GM18909 (cell line): Measurements from ENCODE around the gene PML.
A peak's percentile ranks its signal among the peaks of the same experiment; 100 is the strongest.
"Not testable (repeated sequence)": the region's sequence is repeated elsewhere in the genome, so short reads cannot be mapped to it uniquely, and the experiment has no call there.

ENCODE experiments used
- ATAC-seq: cut with Tn5 transposase; IDR thresholded peaks from one replicate; pipeline ENCODE4 v1.9.1; 2021; ENCODE audit warnings: mild to moderate bottlenecking; ENCODE audit not compliant: unreplicated experiment, poor library complexity

PML gene

DNA sequence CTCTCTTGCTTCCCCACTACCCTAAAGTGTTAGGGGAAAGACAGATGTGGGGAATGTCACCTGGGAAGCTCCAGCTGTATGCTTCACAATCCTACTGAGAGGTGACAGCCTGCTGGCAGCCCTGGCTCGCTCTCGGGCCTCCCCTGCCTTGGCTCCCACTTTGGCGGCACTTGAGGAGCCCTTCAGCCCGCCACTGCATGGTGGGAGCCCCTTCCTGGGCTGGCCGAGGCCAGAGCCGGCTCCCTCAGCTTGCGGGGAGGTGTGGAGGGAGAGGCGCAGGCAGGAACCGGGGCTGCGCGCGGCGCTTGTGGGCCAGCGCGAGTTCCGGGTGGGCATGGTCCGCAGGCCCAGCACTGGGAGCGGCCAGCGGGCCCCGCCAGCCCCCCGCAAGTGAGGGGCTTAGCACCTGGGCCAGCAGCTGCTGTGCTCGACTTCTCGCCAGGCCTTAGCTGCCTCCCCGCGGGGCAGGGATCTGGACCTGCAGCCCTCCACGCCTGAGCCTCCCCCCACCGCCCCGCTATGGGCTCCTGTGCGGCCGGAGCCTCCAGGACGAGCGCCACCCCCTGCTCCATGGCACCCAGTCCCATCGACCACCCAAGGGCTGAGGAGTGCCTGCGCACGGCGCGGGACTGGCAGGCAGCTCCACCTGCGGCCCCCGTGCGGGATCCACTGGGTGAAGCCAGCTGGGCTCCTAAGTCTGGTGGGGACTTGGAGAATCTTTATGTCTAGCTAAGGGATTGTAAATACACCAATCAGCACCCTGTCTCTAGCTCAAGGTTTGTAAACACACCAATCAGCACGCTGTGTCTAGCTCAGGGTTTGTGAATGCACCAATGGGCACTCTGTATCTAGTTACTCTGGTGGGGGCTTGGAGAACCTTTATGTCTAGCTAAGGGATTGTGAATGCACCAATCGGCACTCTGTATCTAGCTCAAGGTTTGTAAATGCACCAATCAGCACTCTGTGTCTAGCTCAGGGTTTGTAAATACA, 58.0 kb downstream of the PML start:
- not testable (repeated sequence) for ATAC-seq

DNA sequence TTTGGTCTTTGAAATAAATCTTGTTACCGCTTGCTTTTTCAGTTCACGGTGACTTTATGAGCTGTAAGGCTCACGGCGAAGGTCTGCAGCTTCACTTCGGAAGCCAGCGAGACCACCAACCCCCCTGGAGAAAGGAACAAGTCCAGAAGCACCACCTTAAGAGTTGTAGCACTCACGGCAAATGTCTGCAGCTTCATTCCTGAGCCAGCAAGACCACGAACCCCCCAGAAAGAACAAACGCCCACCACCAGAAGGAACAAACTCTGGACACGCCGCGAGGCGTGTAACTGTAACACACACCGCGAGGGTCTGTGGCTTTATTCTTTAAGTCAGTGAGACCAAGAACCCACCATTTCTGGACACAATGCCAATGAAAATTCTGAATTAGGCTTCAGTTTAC, 59.0 kb downstream of the PML start:
- no peak for ATAC-seq

DNA sequence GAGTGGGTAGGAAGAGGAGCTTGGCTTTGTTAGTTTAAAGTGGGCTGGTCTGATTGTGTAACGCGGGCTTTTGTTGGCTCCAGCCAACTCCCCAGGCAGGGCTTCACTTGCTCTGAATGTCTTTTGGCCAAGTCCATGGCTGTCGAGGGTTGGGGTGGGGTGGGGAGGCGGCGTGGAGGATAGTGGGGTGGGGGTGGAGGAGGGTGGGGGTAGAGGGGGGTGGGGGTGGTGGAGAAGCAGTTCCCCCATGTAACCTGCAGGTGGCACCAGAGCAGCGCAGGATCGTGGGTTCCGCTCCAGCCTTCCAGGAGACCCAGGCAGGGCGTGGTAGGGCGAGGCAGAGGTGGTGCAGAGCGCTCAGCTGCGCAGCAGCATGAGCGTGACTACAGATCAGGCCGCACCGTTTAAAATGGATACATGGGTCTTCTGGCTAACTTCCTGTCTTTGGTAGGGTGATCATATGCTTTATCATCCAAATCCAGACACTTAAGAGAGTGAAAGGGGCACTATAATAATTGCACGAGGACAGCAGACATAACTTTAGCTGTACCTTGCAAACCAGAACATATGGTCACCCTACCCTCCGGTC, 59.5 kb downstream of the PML start:
- no peak for ATAC-seq

DNA sequence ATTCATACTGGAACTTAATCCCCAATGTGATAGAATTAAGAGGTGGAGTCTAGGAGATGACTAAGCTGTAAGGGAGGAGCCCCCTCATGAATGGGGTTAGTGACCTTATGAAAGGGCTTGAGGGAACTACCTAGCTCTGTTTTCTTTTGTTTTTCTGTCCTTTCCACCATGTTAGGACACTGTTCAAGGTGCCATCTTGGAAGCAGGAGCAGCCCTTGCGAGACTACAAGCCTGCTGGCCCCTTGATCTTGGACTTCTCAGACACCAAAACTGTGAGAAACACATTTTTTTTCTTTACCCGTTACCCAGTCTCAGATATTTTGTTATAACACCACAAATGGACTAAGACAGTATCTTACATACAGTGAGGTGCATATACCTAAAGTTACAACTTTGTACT, 61.3 kb downstream of the PML start:
- ATAC-seq: no peak

DNA sequence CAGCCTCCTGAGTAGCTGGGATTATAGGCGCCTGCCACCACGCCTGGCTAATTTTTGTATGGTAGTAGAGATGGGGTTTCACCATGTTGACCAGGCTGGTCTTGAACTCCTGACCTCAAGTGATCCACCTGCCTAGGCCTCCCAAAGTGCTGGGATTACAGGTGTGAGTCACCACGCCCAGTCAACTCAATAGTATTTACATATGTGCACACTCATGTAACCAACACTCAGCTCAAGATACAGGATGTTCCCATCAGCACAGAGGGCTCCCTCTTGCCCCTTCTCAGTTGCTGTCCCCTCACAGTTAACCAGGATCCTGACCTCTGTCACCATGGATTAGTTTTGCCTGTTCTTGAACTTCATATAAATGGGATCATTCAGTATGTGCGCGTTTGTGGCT, 61.8 kb downstream of the PML start:
- ATAC-seq: not testable (repeated sequence)

DNA sequence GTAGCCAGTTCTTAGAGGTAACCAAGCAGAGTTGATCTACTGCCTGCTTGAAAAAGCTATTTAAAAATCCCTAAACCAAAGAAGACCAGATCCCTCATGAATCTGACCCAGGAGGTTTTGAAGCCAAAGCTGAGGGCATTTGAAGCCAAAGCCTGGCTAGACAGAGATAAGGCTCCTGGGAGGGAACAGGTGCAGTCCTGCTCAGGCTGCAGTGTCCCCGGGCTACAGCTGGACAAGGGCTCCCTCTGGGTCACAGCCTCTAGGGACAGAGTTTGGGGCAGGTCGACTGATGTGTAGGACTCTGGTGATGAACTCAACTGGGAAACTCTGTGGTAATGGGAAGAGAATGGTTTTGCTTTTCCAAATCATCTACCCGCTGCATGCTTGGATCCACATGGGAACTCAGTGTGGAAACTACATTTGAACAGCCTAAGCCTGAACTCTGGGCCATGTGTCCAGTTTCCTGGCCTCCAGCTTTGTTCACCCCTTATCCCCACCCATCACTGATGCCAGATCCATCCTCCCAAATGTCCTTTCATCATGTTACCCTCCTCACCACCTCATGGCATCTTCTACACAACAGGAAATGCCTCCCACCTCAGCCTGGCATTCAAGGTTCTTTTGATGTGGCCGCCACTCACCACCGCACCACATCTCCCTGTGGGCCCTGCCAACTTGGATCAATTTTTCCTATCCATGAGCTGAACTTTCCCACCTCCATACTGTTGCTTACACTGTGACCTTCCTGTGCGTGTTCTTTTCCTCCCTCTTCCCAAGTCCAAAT, 64.7 kb downstream of the PML start:
- not testable (repeated sequence) for ATAC-seq

DNA sequence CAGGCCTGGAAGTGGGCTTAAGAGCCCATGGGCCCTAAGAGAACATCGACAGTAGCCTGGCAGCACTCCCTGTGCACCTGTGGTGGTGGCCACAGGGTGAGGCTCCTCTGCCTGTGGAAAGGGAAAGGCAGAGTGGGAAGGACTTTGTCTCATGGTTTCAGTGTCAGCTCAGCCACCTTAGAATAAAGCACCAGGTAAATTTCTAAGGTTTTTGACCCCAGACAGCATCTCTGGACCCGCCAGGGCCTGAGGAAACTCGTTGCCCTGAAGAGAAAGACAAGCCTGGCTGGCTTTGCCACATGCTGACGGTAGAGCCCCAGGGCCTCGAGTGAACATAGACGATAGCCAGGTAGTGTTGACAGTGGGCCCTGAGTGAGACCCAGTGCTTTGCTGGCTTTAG, 65.7 kb downstream of the PML start:
- no peak for ATAC-seq

DNA sequence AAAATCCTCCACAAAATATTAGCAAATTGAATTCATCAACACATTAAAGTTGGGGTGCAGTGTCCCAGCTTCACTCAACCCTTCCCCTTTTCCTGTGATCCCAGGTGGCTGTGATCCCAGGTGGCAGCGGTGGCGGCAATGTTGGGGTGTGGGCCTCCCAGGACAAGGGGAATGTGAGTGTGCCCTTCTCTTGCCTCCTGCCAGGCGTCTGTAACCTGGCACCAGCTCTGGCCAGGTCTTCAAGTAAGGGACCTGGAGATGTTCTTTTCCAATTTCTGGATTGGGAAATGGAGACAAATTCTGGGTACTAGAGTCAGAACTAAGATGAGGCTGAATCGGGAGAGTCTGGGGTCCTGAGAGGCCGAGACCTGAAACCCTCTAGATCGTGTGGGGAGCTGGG, 67.7 kb downstream of the PML start:
- no peak for ATAC-seq

DNA sequence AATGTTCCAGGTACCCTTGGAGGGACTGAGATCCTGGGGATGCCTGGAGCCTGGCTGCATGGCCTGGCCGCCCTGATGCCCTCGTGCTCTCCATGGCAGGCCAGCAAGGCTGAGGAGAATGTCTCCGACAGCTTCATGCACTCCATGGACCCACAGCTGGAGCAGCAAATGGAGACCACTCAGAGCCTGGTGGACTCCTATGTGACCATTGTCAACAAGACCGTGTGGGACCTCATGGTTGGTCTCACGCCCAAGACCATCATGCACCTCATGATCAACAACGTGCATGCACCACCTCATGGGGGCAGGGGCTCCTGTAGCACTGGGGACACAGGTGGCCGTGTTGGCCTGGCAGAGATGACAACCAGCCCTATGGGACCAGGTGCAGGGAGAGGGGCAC, 68.2 kb downstream of the PML start:
- no peak for ATAC-seq

DNA sequence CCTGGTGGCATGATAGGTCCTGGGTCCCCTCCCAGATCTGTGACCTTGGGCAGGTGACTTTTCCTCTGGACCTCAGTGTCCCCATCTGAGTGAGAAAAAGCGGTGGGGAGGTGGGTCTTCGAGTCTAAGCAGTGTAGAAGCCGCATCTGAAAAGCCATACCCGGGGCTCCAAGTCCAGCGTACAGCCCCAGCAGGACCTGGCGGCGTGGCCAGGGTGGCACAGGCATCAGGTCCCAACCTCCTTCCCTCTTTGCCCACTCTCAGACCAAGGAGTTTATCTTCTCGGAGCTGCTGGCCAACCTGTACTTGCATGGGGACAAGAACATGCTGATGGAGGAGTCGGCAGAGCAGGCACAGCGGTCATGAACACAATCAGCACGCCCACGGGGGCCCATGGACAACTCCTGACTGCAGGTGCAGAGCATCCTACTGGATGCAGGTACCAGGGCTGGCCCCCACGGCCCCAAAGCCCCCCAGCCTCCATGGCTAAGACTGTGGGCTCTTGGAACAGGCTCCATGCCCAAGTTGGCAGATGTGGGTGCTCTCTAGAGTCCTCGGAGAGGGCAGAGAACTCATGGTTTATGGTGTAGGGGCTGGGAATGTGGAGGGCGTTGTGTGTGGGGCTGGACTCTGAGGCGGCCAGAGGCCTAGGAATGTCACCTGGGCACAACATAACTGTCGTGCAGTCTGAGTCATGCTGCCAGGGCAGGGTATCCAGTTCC, 69.1 kb downstream of the PML start:
- not testable (repeated sequence) for ATAC-seq

DNA sequence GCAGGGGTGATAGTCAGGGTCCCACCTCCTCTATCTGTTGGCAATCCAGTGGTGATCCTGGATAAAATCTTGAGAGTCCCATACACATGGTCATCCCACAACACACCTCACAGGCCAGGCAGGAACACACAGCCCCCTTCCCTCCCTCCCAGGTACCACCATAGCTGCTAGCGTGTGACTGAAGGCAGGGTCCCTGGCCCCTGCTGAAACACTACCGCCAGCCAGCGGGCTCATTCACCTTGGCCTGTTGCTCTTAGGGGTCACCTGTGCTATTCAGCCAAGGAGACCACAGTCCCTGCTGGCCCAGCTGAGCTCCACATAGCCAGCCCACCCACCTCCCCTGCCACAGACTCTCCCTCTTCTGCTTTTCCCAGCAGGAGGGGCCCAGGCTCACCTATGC, 69.7 kb downstream of the PML start:
- ATAC-seq: not testable (repeated sequence)

DNA sequence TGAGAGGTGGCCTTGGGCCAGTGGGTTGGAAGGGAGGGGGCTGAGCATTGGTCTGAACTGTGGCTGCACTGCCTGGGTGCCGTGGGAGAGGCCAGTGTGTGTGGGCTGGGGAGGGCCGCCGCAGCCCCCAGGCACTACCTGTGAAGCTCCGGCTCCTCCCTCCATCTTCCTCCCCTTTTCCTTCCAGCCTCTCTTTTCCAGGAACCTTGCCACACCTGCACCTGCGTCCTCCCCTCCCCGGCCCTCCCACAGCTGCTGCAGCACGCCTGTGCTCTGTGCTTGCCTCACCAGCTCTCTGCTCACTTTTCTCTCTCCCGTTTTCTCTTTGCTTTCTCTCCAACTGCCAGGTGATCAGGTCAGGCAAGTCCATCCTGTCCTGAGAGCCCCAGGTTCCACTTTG, 70.3 kb downstream of the PML start:
- ATAC-seq: not testable (repeated sequence)

DNA sequence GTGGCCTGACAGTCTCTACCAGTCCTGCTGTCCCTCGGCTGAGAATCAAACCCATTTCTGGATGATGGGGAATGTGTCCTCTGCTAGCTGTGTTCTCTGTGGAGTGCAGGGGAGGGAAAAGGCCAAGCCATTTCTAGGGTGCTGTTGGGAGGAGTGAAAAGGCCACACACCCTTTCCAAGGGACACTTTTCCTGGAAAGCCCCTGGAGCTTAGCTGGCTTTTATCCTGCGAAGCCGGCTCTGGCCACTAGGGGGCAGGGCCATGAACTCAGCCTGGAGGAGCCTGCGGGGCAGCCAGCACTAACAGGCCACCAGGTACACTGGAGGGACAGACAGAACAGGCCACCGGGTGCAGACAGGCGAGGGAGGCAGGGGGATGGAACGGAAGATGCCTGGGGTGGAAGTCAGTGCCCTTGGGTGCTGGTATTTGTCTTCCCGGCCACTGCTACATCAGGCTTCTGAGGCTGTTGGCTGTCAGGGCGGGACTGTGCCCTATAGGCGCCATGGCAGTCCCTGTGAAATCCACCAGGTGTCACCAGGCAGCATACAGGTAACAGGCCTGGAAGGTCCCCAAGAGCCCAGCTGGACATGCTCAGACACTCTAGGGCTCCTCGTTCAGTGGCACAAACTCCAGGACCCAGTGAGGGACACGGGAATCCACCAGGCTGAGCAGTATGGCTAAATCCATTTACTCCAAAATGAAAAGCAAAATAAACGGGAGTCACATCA, 71.3 kb downstream of the PML start:
- ATAC-seq: peak; percentile 50

DNA sequence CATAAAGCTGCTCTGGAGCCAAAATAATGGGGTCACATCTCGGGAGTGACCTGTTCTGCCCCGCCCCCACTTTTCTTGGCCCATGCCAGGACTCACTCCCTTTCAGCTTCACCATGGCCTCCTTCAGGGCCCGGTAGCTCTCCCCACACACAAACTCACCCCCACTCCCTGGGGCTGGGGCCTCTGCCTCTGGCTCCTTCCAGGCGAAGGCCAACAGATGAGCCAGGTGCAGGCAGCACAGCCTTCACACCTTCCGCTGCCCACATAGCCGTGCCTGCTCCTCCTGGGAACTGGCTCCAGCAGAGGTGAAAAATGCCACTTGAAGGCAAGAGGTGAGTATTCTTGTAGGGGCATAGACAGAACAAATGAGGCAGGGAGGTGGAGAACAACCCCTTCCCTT, 77.1 kb downstream of the PML start:
- not testable (repeated sequence) for ATAC-seq

DNA sequence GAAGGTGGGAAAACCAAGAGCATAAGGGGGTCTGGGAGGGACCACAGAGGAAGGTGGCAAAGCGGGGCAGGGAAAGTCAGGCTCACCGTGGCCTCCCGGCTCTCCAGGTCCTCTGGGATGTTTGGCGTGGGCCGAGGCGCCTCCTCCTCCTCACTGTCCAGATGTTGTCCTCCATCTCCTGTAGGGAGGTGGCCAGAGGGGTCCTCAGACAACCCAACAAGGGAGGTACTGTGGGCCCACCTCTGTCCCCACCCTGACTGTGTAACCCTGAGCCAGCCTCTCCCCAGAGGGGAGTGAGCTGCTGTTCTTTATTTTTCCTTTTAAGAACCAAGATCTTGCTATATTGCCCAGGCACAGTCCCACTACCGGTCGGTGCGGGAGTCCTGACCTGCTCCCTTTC, 77.6 kb downstream of the PML start:
- ATAC-seq: not testable (repeated sequence)

DNA sequence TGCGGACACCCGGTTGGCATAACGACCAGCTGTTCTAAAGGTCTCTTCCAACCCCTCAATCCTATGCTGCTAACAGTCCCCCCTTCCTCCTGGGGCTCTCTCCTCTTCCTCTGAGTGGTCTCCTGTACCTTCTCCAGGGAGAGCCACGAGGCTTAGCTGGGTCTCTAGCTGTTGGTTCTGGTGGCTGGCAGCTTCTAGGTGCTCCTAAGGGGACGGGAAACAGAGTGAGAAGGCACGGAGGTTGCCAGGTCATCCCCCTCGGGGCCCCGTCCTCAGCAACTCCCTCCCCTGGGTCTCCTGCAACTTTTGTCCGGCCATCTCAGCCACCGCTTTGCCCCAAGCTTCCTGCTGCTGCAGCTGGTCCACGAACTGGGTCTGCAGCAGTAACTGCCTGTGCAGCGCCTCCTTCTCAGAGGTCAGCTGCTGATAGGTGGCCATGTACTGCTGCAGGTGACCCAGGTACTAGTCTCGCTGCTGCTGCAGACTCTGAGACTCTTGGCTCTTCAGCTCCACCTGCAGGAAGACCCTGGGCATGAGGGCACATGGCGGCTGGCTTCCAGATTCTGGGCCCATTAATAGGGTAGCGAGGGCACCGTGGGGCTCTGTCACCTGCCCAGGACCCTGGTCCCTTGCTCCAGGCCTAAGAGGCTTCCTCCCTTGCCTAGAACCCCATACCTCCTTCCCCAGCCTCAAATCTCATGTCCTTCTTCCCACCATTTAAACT, 78.3 kb downstream of the PML start:
- not testable (repeated sequence) for ATAC-seq

DNA sequence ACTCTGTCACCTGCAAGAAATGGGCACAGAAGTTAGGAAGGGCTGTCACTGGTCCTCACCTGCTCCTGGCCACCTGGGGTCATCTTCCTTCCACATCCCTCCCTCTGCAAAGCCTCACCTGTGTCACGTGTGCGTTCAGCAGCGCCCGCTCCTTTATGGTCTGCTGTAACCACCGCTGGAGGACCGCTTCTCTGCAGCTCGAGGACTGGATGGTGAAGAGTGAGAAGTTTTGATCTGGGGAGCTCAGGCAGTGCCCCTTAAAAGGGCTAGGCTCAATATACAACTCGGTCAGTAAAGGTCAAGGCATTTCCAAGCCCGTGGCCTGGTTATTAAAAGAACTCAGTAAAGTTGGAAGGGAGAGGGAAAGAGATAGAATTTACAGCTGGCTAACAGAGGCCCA, 81.3 kb downstream of the PML start:
- not testable (repeated sequence) for ATAC-seq

DNA sequence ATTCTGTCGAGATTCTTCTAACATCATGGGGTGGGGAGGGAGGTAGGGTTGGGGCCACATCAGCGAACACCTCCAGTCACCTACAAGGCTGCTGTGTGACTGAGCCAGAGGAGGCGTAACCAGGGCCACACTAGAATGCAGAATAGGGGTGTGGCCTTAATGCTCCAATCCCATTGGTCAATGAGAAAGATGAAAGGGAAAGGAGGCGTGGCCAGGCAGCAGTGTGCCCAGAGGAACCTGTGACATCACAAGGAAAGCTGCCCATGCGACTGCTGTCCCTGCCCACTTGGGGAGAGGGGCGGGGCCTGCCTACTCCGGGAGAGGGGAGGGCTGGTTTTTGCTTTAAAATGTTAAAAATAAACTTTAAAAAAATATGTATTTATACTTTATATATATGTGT, 87.9 kb downstream of the PML start, which contains the start of gene GOLGA6A:
Gene GOLGA6A, minus strand, starts transcription at position 101 of the 400 bp plus-strand sequence. Its CDS starts 41 bp downstream, at position 60.
- not testable (repeated sequence) for ATAC-seq

DNA sequence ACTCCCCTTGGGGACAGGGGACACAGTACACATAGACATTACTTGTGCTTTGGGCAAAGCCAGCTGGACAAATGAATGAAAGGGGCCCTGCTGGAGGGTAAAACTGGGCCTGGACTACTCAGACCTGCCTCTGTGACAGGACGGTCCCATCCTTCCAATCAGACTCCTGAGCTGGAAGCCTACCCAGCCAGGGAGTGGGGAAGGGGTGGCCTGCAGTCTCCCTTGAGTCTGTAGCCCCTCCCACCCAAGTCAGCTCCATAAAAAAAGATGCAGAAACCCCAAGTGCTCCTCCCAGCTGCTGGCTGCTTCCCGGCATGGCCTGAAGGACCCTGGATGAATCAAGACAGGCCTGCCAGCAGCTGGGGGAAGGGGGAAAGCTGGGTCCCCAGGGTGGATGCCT, 100.1 kb downstream of the PML start:
- not testable (repeated sequence) for ATAC-seq
